DMS53 treated with DMSO at 0.1 percent for 48 hours (cell line): Measurements from ENCODE around the gene EYS.
"Not testable (repeated sequence)": the region's sequence is repeated elsewhere in the genome, so short reads cannot be mapped to it uniquely, and the experiment has no call there.

ENCODE experiments used
- DNase-seq: peaks from one replicate; lab custom pipeline; 2025; ENCODE audit not compliant: unreplicated experiment; lab: John Stamatoyannopoulos, UW

EYS gene

DNA sequence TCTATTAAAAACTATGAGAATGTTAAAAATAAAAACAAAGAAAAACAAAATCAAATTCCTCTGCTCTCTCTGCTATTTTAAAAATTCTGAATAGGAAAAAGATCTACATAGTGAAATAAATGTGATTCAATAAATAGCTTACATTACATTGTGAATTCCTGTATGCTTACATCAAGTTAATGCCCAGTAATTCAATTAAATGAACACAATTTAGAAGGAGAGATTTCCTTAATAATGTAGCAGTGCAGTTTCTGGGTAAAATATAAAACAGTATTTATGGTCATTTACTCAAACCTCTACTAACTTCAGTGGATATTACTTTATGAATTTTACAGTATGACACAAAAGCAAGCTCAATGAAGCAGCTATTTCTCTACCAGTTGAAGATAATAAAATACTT lies 594.6 kb downstream of the EYS start:
- no peak for DNase-seq

DNA sequence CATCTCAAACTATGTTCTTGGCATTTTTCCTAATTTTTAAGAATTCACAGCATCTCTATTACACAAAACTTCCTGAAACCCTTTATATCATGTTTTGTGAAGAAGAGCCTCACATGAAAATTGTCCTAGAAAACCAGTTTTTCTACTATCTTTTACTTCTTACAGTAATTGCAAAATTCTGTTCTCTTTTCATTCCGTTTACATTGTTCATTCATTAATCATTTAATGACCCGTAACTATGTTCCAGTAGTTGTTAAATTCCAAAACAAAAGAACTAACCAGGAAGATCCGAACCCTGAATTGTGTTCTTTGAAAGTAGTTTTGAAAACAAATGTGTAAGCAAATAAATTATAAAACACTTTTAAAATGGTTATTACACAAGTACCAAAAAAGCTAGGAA lies 597.0 kb downstream of the EYS start:
- DNase-seq = no peak

DNA sequence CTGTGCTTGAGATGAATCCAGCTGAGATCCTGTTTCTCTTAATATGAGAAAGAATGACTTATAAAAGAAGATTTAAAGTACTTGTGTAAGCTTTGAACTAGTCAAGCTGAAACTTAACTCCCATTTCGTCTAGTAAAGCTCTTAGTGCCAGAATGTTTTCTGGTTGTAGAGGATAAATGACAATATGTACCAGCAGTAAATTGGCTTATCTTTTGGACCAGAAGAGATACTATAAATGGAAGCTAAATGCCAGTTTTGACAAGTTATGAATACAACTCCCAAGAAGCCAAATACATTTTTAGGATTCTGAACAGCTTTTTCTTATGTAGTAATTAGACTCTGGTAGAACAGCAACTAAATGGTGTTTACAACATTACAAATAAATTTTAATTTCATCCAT lies 608.7 kb downstream of the EYS start:
- no peak for DNase-seq

DNA sequence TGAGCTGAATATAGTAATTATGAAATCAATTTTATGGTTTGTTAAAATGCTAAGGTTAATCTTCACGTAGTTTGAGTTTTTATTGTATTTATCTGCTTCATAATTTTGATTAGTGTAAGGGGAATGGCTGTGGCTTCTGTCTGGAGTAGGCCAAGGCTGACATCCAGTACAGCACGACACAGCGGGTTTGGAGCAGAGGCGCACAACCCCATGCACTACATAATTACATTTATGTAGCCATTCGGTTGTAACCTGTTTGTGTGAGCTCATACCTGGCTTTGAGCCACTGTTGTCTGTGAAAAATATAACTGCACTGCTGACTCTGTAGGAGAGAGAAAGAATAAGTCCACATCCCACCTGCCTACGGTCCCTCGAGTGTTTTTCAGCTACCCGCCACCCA lies 615.5 kb downstream of the EYS start:
- DNase-seq = no peak

DNA sequence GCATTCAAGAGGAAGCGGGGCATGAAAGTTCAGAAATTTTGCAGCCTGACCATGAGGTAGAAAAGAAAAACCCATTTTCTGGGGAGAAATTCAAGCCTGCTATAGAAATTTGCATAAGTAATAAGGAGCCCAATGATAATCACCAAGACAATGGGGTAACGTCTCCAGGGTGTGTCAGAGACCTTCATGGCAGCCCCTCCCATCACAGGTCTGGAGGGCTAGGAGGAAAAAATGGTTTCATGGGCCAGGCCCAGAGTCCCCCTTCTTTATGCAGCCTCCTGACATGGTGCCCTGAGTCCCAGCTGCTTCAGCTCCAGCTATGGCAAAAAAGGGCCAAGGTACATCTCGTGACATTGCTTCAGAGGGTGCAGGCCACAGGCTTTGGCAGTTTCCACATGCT lies 618.5 kb downstream of the EYS start:
- DNase-seq = no peak

DNA sequence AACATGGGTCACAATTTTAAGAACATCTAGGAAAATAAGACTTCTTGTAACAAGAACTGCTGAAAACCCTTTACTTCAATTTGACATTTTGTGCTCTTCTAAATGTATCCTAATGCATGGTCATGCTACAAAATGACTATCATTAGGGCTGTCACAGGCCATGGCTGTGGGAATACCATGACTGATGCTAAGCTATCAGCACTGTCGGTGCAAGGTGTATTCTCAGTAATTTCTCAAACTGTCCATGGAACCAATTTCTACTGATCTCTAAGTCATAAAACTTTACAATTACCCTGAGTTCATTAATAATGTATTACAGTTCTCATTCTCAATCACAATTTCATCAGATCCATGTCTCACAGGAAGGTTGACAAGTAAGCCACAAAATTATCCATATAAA lies 625.3 kb downstream of the EYS start:
- no peak for DNase-seq

DNA sequence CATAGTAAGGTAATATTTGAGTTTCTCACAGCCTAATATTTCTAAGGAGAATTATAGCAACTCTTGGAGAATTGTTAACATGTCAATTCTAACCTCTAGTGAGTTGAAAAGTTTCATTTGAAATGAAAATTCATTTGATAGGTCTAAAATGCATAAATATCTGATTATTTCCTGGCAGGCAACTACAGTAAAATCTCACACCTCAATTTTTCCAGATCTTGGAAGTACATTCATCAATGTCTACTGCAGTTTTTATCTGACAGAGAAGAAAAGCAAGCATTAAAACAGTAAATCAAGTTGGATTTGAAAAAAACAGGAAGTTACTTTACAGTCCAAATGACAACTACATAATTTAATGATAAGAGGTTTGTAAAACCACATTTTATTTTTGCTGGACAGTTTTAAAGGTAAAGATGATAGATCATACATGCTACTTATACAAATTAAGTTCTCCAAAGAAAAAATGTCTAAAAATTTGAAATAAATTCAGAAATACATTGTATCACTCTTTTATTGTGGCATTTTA lies 631.3 kb downstream of the EYS start:
- DNase-seq = no peak

DNA sequence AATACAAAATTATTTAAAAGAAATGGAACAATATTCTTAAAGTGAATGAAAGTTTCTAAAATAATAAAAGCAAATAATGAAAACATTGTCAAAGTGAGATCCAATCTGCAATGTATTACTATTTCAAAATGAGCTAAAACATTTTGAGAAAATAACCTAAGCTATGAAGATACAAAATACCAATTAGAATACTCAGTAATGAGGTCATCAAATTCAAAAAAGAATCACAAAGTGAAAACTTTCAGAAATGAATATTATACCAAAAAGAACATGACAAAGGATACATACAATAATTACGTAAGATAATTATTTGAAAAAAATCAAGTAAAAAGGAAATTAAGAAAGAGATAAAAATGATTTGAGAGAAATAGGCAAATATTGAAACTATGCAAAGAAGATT lies 634.5 kb downstream of the EYS start:
- DNase-seq = no peak

DNA sequence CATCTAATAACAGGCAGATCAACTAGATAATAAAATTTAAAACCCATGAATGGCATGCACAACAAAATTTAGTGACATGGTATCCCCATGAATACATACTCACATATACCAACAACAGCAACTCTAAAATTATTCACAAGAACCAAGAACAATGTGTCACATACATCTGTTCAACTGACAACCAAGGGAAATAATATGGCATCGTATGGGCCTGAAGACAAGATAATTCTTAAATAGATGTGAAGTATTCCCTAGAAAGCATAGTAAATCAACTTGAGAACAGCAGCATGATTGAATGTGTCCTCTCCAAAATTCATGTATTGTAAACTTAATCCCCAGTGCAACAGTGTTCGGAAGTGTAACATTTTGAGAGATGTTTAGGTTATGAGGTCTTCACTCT lies 635.5 kb downstream of the EYS start:
- DNase-seq = no peak

DNA sequence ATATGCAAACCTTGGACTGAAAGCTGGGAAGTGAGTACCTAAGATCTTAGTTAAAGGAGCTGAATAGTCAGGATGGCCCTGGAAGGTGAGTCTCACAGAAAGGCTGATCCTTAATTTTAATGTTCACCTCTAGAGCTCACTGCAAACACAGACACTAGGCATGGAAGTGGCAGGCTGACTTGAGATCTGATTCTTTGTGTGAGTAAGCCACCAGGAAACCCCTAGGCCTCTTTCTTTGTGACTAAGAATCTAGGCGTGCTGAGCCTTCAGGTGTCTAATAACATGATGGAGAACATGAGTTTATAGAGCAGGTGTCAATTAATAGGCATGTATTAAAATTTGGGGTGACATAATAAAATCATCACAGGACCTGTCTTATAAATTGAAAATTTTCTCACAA lies 642.2 kb downstream of the EYS start:
- no peak for DNase-seq

DNA sequence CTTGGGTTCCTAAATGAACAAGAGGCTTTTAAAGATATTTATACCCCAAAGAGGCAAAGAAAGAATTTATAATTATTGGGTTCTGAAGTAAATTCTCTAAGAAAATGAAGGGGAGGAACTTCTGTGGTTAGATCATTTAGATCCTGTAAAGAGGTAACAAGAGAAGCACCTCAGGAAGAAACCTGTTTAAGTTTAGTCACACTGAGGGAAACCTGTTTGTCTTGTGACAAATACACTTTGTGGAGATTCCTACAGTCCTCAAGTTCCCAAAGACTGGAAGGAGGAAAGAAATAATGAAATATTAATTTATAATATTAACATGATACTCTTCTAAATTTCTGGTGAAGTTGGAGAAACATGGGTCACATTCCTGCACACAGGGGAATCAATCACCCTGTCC lies 647.5 kb downstream of the EYS start:
- no peak for DNase-seq

DNA sequence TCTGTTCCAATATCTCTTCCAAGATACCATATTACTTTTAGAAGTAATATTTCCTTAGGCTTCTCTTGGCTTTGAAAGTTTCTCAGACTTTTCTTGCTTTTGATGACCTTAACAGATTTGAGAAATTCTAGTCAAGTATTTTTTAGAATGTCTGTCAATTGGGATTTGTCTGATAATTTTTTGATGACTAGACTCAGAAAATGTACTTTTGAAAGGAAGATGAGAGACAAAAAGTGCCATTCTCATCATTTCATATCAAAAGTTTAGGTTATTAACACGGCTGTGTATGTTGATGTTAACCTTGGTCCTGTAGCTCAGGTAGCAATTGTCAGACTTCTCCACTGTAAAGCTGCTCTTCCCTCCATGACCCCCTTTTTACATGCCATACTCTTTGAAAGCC lies 651.5 kb downstream of the EYS start:
- no peak for DNase-seq

DNA sequence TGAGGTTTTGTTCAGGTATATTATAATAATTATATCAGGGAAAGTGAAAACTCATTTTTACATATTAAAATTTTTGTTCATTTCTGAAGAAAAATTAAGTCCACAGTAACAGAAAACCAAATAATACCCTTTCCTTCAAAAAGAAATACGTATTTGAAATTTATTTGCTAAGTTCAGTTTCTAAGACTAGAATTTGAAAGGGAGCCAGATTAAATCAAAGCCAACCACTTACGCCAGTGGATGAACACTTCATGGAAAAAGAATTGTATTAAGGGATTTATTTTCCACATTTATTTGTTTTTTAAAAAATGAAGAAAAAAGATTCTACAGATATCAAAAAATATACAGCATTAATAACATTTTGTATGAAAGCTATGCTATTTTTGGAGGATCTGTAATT lies 654.4 kb downstream of the EYS start:
- DNase-seq = no peak

DNA sequence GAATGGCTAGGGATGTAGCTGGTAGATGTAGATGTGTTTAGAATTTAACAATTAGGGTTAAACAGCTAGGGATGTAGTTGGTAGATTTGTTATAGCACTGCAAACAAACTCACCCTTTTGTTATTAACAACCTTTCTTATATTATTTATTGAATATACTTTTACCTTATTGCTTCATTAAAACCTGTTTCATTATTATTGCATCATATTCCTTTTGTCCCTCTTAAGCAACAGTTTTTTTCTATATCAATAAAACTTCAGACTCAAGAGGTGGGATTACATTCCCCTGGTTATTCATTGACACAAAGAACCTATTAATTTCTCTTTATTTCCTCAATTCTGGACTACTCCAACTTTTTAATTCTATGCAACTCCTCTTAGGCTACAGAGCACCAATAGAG lies 661.2 kb downstream of the EYS start:
- no peak for DNase-seq

DNA sequence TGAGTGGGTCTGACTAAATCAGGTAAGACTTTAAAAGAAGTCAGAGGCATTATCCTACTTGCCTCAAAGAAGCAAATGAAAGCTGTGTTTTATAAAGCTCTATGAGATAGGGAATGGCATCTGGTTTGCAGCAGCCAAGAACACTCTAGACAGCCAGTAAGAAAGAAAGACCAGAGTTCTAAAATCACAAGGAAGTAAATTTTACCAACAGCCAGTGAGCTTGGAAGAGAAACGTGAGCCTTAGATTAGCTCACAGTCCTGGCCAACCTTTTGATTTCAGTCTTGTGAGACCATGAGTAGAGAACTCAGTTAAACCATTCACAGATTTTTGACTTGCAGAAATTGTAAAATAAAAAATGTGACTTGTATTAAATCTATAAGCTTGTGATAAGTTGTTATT lies 693.0 kb downstream of the EYS start:
- DNase-seq = no peak

DNA sequence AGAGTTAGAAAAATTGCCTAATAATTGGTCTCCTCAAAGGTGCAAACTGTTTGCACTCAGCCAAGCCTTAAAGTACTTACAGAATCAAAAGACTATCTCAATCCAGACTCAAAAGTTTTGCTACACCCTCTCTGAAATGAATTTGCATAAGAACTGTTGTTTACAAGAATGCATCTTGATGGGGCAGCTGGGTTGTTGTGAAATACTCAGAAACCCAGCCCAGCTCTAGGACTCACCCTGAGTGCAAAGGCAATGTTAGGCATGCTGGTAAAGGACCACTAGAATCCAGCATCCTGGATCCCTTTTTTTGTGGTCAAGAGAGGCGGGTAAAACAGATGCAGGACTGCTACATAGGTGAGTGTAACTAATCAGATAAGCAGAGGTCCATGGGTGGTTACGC lies 700.2 kb downstream of the EYS start:
- no peak for DNase-seq

DNA sequence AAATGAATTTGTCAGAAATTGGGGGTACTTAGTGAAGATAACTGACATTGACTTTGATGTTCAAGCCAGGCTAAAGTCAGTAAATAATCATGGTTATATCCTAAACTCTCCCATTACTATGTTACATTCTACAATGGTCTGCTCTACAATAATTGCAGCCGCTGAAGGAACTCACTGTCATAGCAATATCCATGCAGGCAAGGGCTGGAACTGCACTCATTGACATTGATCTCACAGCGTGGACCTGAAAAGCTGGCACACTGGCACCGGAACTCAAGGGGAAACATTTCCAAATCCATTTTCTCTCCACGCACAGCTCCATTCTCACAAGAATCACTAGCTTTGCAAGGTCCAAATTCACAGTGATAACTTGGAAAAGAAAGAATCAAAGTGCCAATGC lies 702.7 kb downstream of the EYS start:
- DNase-seq = no peak

DNA sequence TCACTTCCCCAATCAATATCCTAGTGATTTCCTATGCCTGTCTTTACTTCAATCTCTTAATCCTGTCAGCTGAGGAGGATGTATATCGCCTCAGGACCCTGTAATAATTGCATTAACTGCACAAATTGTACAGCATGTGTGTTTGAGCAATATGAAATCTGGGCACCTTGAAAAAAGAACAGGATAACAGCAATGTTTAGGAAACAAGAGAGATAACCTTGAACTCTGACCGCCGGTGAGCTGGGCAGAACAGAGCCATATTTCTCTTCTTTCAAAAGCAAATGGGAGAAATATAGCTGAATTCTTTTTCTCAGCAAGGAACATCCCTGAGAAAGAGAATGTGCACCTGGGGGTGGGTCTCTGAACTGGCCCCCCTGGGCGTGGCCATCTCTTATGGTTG lies 704.1 kb downstream of the EYS start:
- not testable (repeated sequence) for DNase-seq

DNA sequence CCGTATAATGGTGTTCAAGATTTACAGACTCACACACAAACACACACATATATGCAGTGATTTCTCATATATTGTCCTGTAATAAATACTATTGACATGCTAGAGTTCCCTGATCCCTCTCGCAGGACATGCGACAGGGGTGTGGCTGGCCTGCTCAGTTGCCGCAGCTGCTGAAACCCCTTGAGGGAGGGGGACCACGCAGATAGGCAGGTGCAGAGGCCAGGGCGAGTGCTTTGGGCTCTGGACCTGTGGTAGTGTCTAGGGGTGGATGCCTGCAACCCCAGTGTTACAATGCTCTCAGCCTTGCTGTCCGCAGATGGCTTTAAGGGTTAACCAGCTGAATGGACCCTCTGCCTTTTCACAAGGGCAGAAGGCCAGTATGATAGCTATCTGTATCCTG lies 706.2 kb downstream of the EYS start:
- DNase-seq = no peak

DNA sequence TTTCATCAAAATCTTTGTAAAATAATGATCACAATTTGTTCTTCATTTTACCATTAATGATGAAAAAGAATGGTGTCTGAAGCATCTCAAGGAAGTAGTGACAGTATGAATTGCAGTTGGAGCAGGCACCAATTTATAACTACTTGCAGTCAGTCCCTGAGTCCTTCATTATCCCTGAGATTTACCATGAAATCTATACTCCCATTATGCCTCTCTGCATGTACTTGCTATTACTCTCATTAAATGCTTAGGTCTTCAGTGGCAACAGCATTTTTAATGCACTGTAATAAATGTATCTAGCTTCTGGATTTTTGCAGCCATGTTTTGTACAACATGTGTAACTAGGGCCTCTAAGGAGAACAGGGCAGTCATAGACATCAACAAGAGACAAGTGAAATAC lies 708.8 kb downstream of the EYS start:
- no peak for DNase-seq

DNA sequence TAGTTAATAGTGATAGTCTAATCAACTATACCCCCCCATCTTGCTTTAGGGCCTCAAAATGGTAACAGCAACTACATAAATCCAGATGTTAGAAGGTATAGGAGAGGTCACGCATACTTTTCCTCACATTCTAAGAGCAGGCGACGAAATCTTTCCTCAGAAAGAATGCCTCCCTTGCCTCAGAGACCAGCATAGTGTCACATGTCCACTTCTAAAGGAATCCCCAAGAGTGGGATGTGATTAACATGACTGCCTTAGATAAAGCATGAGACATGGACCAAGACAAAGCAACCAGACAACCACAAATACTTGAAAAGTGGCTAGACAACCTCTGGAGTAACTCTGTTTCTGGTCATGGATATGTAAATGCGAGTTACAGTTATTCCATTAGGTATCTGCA lies 710.7 kb downstream of the EYS start:
- no peak for DNase-seq

DNA sequence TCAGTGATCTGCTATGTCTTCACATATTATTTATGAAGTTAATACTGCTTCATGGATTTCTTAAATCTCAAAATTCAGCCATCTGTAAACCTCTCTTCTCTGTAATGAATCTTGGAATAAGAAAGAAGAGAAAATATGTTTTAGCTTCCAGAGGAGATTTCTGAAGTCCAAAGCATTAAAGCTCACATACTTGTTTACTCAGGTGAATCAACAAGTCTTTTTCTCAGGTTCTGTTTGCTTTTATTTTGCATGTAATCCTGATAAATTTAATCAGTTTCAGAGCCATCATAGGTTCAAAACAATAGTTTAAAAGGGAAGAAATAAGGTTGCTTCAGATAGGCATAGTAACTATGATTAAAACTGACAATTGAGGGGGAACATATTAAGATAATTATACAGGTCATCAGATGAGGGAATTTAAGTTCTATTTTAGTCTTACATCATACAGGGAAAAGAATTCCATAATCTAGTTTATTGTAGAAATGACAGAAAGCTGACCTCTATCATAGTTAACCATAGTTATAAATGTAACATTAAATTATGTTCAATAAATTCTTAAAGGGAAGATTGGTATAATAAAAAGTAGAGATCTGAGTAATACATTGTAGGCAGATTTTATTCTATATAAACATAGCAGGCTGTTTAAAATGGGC lies 716.2 kb downstream of the EYS start:
- peak; percentile 38 for DNase-seq

DNA sequence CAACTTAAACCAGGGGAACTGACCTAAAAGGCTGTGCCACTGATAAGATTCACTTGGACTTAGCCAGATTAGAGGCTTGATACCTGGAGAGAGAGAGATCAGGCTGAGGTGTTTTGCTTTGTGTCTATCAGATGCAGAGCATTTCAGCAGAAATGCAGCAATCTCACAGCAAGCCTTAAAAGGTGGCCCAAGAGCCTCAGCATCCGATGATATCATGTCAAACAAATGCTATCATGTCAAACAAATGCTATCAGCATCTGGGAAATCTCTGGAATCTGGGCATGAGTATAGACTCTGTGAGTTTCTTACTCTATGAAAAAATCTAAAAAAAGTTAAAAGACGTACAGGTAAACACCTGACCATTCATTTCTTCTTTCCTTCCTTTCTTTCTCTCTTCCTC lies 718.9 kb downstream of the EYS start:
- DNase-seq = peak; percentile 14

DNA sequence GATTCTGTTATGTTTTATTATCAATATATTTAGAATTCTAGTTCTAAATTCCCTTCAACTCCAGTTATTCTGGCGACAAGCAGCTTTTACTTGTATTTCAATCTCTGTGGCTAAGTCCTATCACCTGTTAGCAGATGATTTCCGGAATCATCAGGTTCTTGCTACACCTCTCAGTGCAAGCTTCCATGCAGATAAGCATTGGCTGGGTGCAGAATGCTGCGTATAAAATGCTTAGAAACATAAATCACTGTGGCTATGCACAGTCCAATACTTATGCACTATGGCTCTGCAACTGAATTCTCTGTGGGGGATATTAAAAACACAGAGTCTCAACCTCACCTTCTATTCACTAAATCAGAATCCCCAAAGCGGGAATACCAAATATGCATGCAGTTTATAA lies 720.0 kb downstream of the EYS start:
- DNase-seq = no peak
